ENCODE data around the gene MARCHF3.
"Not testable (repeated sequence)": the region's sequence is repeated elsewhere in the genome, so short reads cannot be mapped to it uniquely, and the experiment has no call there.

MARCHF3 gene

GRCh38 chr5:126911986-126912385, 118.4 kb downstream of the MARCHF3 start:
- no peak for DNase-seq (ENCODE audit: low spot score)
- no peak for TF ChIP-seq CTCF (IDR thresholded peaks at IDR 0.05; ENCODE audit: extremely low read depth, missing control alignments)

GRCh38 chr5:126909856-126910255, 120.5 kb downstream of the MARCHF3 start:
- no peak for DNase-seq (ENCODE audit: low spot score)
- no peak for TF ChIP-seq CTCF (IDR thresholded peaks at IDR 0.05; ENCODE audit: extremely low read depth, missing control alignments)

- DNase-seq (ENCODE audit: low spot score), result not testable (repeated sequence)
Observed at GRCh38 chr5:126904407-126904806, 126.0 kb downstream of the MARCHF3 start.

GRCh38 chr5:126900796-126901195, 129.6 kb downstream of the MARCHF3 start:
- no peak for TF ChIP-seq CTCF (IDR thresholded peaks at IDR 0.05; ENCODE audit: extremely low read depth, missing control alignments)

GRCh38 chr5:126899476-126899875, 130.9 kb downstream of the MARCHF3 start:
- TF ChIP-seq CTCF (IDR thresholded peaks at IDR 0.05; ENCODE audit: extremely low read depth, missing control alignments), result no peak
- no peak for DNase-seq (ENCODE audit: low spot score)

More at GRCh38 chr5:126900796-126901195, 129.6 kb downstream of the MARCHF3 start:
- DNase-seq (ENCODE audit: low spot score), result no peak

GRCh38 chr5:126897851-126898630, 132.3 kb downstream of the MARCHF3 start:
- no peak for DNase-seq (ENCODE audit: low spot score)
- no peak for TF ChIP-seq CTCF (IDR thresholded peaks at IDR 0.05; ENCODE audit: extremely low read depth, missing control alignments)

GRCh38 chr5:126896170-126896702, 134.1 kb downstream of the MARCHF3 start:
- no peak for TF ChIP-seq CTCF (IDR thresholded peaks at IDR 0.05; ENCODE audit: extremely low read depth, missing control alignments)
- DNase-seq (ENCODE audit: low spot score), result no peak

GRCh38 chr5:126895712-126896111, 134.6 kb downstream of the MARCHF3 start:
- not testable (repeated sequence) for DNase-seq (ENCODE audit: low spot score)

GRCh38 chr5:126890414-126890813, 139.9 kb downstream of the MARCHF3 start:
- not testable (repeated sequence) for DNase-seq (ENCODE audit: low spot score)

All from GM20000 (cell line).